CD4-positive, CD25-positive, alpha-beta regulatory T cell (primary cell): ENCODE data around the gene PPP1R14C. TPM values are rescaled to one million over a fixed set of nuclear protein-coding genes. Genes with fewer than 3 reads are reported as not detected.
"Not testable (repeated sequence)": the region's sequence is repeated elsewhere in the genome, so short reads cannot be mapped to it uniquely, and the experiment has no call there.

Experiments used
- ATAC-seq, 2 donors: fragments of 150-1000 bp; cut with Tn5 transposase; one replicate each; pipeline ENCODE4 v1.10.0; 2021; ENCODE audit warnings: low read depth in 2 of 2, moderate number of reproducible peaks in 2 of 2, moderate library complexity in 1 of 2
- DNase-seq, 3 donors: peaks; one replicate each; pipeline versions ENCODE4 v3.0.0 to v3.0.0-alpha.2; 2012 to 2022; ENCODE audit warnings: mixed read lengths in 1 of 3
- H3K27ac ChIP-seq: one replicate; pipeline ENCODE4 v1.7.0; 2013; ENCODE audit warnings: mild to moderate bottlenecking, low read length; ENCODE audit not compliant: insufficient read depth, poor library complexity, severe bottlenecking
- H3K27me3 ChIP-seq: one replicate; pipeline ENCODE4 v1.7.0; 2013; ENCODE audit warnings: low read length; ENCODE audit not compliant: control insufficient read depth, insufficient read depth
- H3K36me3 ChIP-seq: one replicate; pipeline ENCODE4 v1.7.0; 2013; ENCODE audit warnings: mild to moderate bottlenecking, low read length, moderate library complexity; ENCODE audit not compliant: control insufficient read depth, insufficient read depth
- H3K4me1 ChIP-seq: 2 replicates; pipeline ENCODE4 v1.7.0; 2013; ENCODE audit warnings: mild to moderate bottlenecking, low read length; ENCODE audit not compliant: insufficient read depth, control insufficient read depth, poor library complexity, severe bottlenecking
- H3K4me3 ChIP-seq: one replicate; pipeline ENCODE4 v1.7.0; 2013; ENCODE audit warnings: low read depth, mild to moderate bottlenecking, low read length, moderate library complexity
- H3K9me3 ChIP-seq, 2 experiments: 1 replicate in 1 of 2; 2 replicates in 1 of 2; pipeline ENCODE4 v1.7.0; 2013; ENCODE audit warnings: low read length in 2 of 2, mild to moderate bottlenecking in 1 of 2, moderate library complexity in 1 of 2; ENCODE audit not compliant: control insufficient read depth in 2 of 2
- H3K27ac Mint-ChIP-seq, 3 donors: one replicate each; pipeline ENCODE4 v1.8.0; 2020 to 2022; ENCODE audit warnings: mild to moderate bottlenecking in 3 of 3, mixed read lengths in 3 of 3, moderate library complexity in 2 of 3
- H3K27me3 Mint-ChIP-seq: one replicate; pipeline ENCODE4 v1.8.0; 2022; ENCODE audit warnings: mild to moderate bottlenecking, mixed read lengths
- H3K36me3 Mint-ChIP-seq: one replicate; pipeline ENCODE4 v1.8.0; 2020; ENCODE audit warnings: mixed read lengths
- H3K4me1 Mint-ChIP-seq, 4 donors: one replicate each; pipeline ENCODE4 v1.8.0; 2020 to 2022; ENCODE audit warnings: mixed read lengths in 4 of 4, mild to moderate bottlenecking in 1 of 4
- H3K4me3 Mint-ChIP-seq, 4 donors: one replicate each; pipeline ENCODE4 v1.8.0; 2020 to 2022; ENCODE audit warnings: mild to moderate bottlenecking in 4 of 4, mixed read lengths in 4 of 4, moderate library complexity in 3 of 4
- H3K9me3 Mint-ChIP-seq, 7 donors: one replicate each; pipeline ENCODE4 v1.8.0; 2020 to 2022; ENCODE audit warnings: mixed read lengths in 7 of 7, mild to moderate bottlenecking in 3 of 7, moderate library complexity in 2 of 7
- polyA plus RNA-seq, 4 donors: library from polyadenylated mRNA; unstranded; fragments of 300-500 nt; fragmentation: Illumina TruSeq; gene quantifications; one replicate each; pipeline ENCODE4 v1.2.3, GENCODE V29; 2021
- total RNA-seq: library from RNA; stranded (reverse); gene quantifications from one replicate; pipeline ENCODE4 v1.2.3, GENCODE V29; 2022

Gene PPP1R14C
- total and polyA plus RNA-seq, 5 donors from 2014 or later: not detected

GRCh38 chr6:150126641-150127291, 16.1 kb upstream of the PPP1R14C start:
- peaks cover 34% of the 10 kb centered on the region for H3K27me3 Mint-ChIP-seq
- H3K4me3 Mint-ChIP-seq: no peak overlapping the region
- no peaks in the 10 kb centered on the region for H3K4me1 Mint-ChIP-seq
- Histone ChIP-seq H3K27ac (no peak overlapping the region), H3K36me3 (no peaks in the 10 kb centered on the region), H3K27me3 (no peaks in the 10 kb centered on the region), H3K4me1 (no peaks in the 10 kb centered on the region), H3K9me3 (no peaks in the 10 kb centered on the region), H3K4me3 (no peak overlapping the region)
- no peak for DNase-seq
- H3K36me3 Mint-ChIP-seq: no peaks in the 10 kb centered on the region
- no peak overlapping the region for H3K27ac Mint-ChIP-seq
- ATAC-seq: no peak
- H3K9me3 Mint-ChIP-seq: peaks cover 0 to 3% (median 0%) of the 10 kb centered on the region in 7 donors

- H3K4me1 ChIP-seq: no peaks in the 10 kb centered on the region
- no peaks in the 10 kb centered on the region for H3K9me3 ChIP-seq
- no peak for DNase-seq
- ATAC-seq: no peak
- Mint-ChIP-seq H3K36me3 (no peaks in the 10 kb centered on the region), H3K4me3 (no peak overlapping the region), H3K27me3 (peaks cover 32% of the 10 kb centered on the region), H3K27ac (no peak overlapping the region), H3K9me3 (peaks cover 0 to 3% (median 0%) of the 10 kb centered on the region in 7 donors), H3K4me1 (no peaks in the 10 kb centered on the region)
- H3K27ac ChIP-seq: no peak overlapping the region
- H3K27me3 ChIP-seq: no peaks in the 10 kb centered on the region
- no peaks in the 10 kb centered on the region for H3K36me3 ChIP-seq
- H3K4me3 ChIP-seq: no peak overlapping the region
These were observed 14.4 kb upstream of the PPP1R14C start for GRCh38 chr6:150128425-150128824.

GRCh38 chr6:150129616-150130505, 13.0 kb upstream of the PPP1R14C start:
- peak overlapping the region in 1 of 4 donors; percentile 7 for H3K4me3 Mint-ChIP-seq
- peaks cover 22% of the 10 kb centered on the region for H3K27me3 Mint-ChIP-seq
- Histone ChIP-seq H3K27me3 (no peaks in the 10 kb centered on the region), H3K4me3 (no peak overlapping the region), H3K4me1 (no peaks in the 10 kb centered on the region), H3K36me3 (no peaks in the 10 kb centered on the region), H3K27ac (no peak overlapping the region), H3K9me3 (no peaks in the 10 kb centered on the region)
- H3K27ac Mint-ChIP-seq: no peak overlapping the region
- no peak for DNase-seq
- ATAC-seq: no peak
- no peaks in the 10 kb centered on the region for H3K4me1 Mint-ChIP-seq
- H3K36me3 Mint-ChIP-seq: no peaks in the 10 kb centered on the region
- H3K9me3 Mint-ChIP-seq: no peaks in the 10 kb centered on the region

- DNase-seq (no peak), ATAC-seq (no peak)
- no peak overlapping the region for H3K4me3 Mint-ChIP-seq
- Histone ChIP-seq H3K4me1 (no peaks in the 10 kb centered on the region), H3K36me3 (no peaks in the 10 kb centered on the region), H3K4me3 (no peak overlapping the region), H3K9me3 (no peaks in the 10 kb centered on the region), H3K27ac (no peak overlapping the region), H3K27me3 (no peaks in the 10 kb centered on the region)
- no peaks in the 10 kb centered on the region for H3K4me1 Mint-ChIP-seq
- H3K27me3 Mint-ChIP-seq: peaks cover 19% of the 10 kb centered on the region
- peaks cover 0 to 4% (median 0%) of the 10 kb centered on the region in 7 donors for H3K9me3 Mint-ChIP-seq
- no peak overlapping the region for H3K27ac Mint-ChIP-seq
- no peaks in the 10 kb centered on the region for H3K36me3 Mint-ChIP-seq
These were observed 9.2 kb upstream of the PPP1R14C start for GRCh38 chr6:150133686-150134085.

- peaks cover 23% of the 10 kb centered on the region for H3K27me3 Mint-ChIP-seq
- ATAC-seq: no peak
- H3K27me3 ChIP-seq: no peaks in the 10 kb centered on the region
- no peaks in the 10 kb centered on the region for H3K4me1 ChIP-seq
- no peaks in the 10 kb centered on the region for H3K9me3 ChIP-seq
- H3K4me1 Mint-ChIP-seq: no peaks in the 10 kb centered on the region
- H3K27ac Mint-ChIP-seq: no peak overlapping the region
- DNase-seq: no peak
- no peak overlapping the region for H3K27ac ChIP-seq
- peaks cover 0 to 4% (median 0%) of the 10 kb centered on the region in 7 donors for H3K9me3 Mint-ChIP-seq
- H3K36me3 ChIP-seq: no peaks in the 10 kb centered on the region
- no peak overlapping the region for H3K4me3 Mint-ChIP-seq
- no peak overlapping the region for H3K4me3 ChIP-seq
- no peaks in the 10 kb centered on the region for H3K36me3 Mint-ChIP-seq
These were observed 8.4 kb upstream of the PPP1R14C start for GRCh38 chr6:150134280-150134920.

- not testable (repeated sequence) for H3K9me3 Mint-ChIP-seq, H3K4me1 ChIP-seq, H3K36me3 ChIP-seq, H3K9me3 ChIP-seq, H3K36me3 Mint-ChIP-seq, H3K27ac ChIP-seq, H3K4me3 Mint-ChIP-seq, H3K4me1 Mint-ChIP-seq, H3K27ac Mint-ChIP-seq, DNase-seq, H3K4me3 ChIP-seq, ATAC-seq
- peaks cover 40% of the 10 kb centered on the region for H3K27me3 Mint-ChIP-seq
- H3K27me3 ChIP-seq: peaks cover 12% of the 10 kb centered on the region
These were observed 5.1 kb upstream of the PPP1R14C start for GRCh38 chr6:150137711-150138110.

- H3K4me3 Mint-ChIP-seq: no peak overlapping the region
- H3K27ac ChIP-seq: no peak overlapping the region
- peaks cover 0 to 5% (median 0%) of the 10 kb centered on the region in 4 donors for H3K4me1 Mint-ChIP-seq
- no peaks in the 10 kb centered on the region for H3K9me3 ChIP-seq
- no peaks in the 10 kb centered on the region for H3K36me3 ChIP-seq
- H3K9me3 Mint-ChIP-seq: peaks cover 0 to 4% (median 0%) of the 10 kb centered on the region in 7 donors
- no peak overlapping the region for H3K4me3 ChIP-seq
- no peaks in the 10 kb centered on the region for H3K36me3 Mint-ChIP-seq
- H3K27me3 ChIP-seq: peaks cover 12% of the 10 kb centered on the region
- ATAC-seq (no peak), DNase-seq (no peak)
- H3K4me1 ChIP-seq: peaks cover 5% of the 10 kb centered on the region
- H3K27me3 Mint-ChIP-seq: peaks cover 40% of the 10 kb centered on the region
- H3K27ac Mint-ChIP-seq: no peak overlapping the region
These were observed 4.2 kb upstream of the PPP1R14C start for GRCh38 chr6:150138638-150139037.
